Smooth muscle cell (in vitro differentiated cells): ENCODE measurements around the gene PHACTR1. TPM values are rescaled to one million over a fixed set of nuclear protein-coding genes. Genes with fewer than 3 reads are reported as not detected.

ENCODE experiments used
- DNase-seq: peaks from one replicate; lab custom pipeline; 2025; ENCODE audit not compliant: unreplicated experiment; lab: John Stamatoyannopoulos, UW
- H2AFZ ChIP-seq: fragments of 200-600 bp; sonication (generic); 2 replicates; pipeline ENCODE4 v1.6.0; 2016; ENCODE audit warnings: antibody characterized with exemption, low read depth, mild to moderate bottlenecking
- H3F3A ChIP-seq: fragments of 200-600 bp; sonication (generic); 2 replicates; pipeline ENCODE4 v1.6.0; 2017; ENCODE audit warnings: antibody characterized with exemption, low read depth
- H3K27ac ChIP-seq: fragments of 200-600 bp; sonication (generic); 2 replicates; pipeline ENCODE4 v1.5.1; 2016; ENCODE audit warnings: low read depth, mild to moderate bottlenecking
- H3K27me3 ChIP-seq: fragments of 200-600 bp; sonication (generic); 2 replicates; pipeline ENCODE4 v1.6.1; 2016; ENCODE audit warnings: low read depth, mild to moderate bottlenecking
- H3K36me3 ChIP-seq: fragments of 200-600 bp; sonication (generic); 2 replicates; pipeline ENCODE4 v1.5.1; 2016; ENCODE audit warnings: low read depth
- H3K4me1 ChIP-seq: fragments of 200-600 bp; sonication (generic); 2 replicates; pipeline ENCODE4 v1.5.1; 2016; ENCODE audit warnings: low read depth
- H3K4me2 ChIP-seq: fragments of 200-600 bp; sonication (generic); 2 replicates; pipeline ENCODE4 v1.6.0; 2016; ENCODE audit warnings: mild to moderate bottlenecking
- H3K4me3 ChIP-seq: fragments of 200-600 bp; sonication (generic); 2 replicates; pipeline ENCODE4 v1.5.1; 2016; ENCODE audit warnings: mild to moderate bottlenecking
- H3K79me2 ChIP-seq: fragments of 200-600 bp; sonication (generic); 2 replicates; pipeline ENCODE4 v1.6.0; 2016; ENCODE audit warnings: low read depth, mild to moderate bottlenecking
- H3K9ac ChIP-seq: fragments of 200-600 bp; sonication (generic); 2 replicates; pipeline ENCODE4 v1.6.0; 2016; ENCODE audit warnings: low read depth
- H3K9me3 ChIP-seq: fragments of 200-600 bp; sonication (generic); replicated peaks from 2 replicates; pipeline ENCODE4 v1.5.1; 2016; ENCODE audit warnings: low read depth
- H4K20me1 ChIP-seq: fragments of 200-600 bp; sonication (generic); 2 replicates; pipeline ENCODE4 v1.6.0; 2016; ENCODE audit warnings: low read depth
- WGBS: methylation state at CpG from one replicate; pipeline ENCODE4 v1.1.7; 2016; ENCODE audit warnings: low lambda C conversion rate; 5-methylcytosine and 5-hydroxymethylcytosine counted together
- polyA plus RNA-seq: library from polyadenylated mRNA; unstranded; fragments of >200 nt; fragmentation: Nextera tagmentation; extraction: Ambion mirVana; gene quantifications from 2 replicates; pipeline ENCODE4 v1.2.1, GENCODE V29; 2016
- total RNA-seq: library from RNA; depleted of rRNA; stranded (reverse); fragments of >200 nt; gene quantifications from 2 replicates; pipeline ENCODE4 v1.2.3, GENCODE V29; 2014
- TF ChIP-seq, protein P1 (sequence below): fragments of 200-600 bp; sonication (generic); IDR thresholded peaks from 2 replicates; pipeline ENCODE4 v1.5.1; 2017; ENCODE audit warnings: borderline replicate concordance, mild to moderate bottlenecking, antibody characterized with exemption; ENCODE audit not compliant: insufficient read depth, poor library complexity, severe bottlenecking

Gene PHACTR1
- total and polyA plus RNA-seq, 2 experiments from 2014 or later, result 0.09 to 0.67 TPM

DNA sequence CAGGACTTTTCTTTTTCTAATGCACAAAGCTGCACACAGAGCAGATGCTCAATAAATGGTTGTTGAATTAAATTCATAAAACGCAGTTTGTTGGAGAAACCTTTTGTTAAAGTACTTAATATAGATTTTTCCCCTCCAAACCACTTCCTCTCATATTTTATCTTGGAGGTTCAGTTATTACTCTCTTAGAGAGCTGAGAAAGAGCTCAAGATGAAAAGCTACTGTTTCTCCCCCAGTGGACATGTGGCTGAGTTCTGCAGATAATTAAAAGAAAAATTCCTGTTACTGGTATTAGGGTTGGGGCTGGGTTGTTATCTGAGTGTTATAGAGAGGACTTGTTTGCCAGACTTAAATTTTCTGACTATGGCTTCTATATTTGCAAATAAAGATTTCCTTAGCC, 317.7 kb downstream of the PHACTR1 start:
- DNase-seq, result no peak
- Histone ChIP-seq H3K4me3 (no peak overlapping the region), H3K4me2 (no peak overlapping the region), H3K27me3 (peaks cover 16% of the 10 kb centered on the region), H3K4me1 (no peaks in the 10 kb centered on the region), H3K9ac (no peak overlapping the region), H3K27ac (no peak overlapping the region), H3K79me2 (no peaks in the 10 kb centered on the region), H3K9me3 (no peaks in the 10 kb centered on the region), H3F3A (no peaks in the 10 kb centered on the region), H2AFZ (no peak overlapping the region), H4K20me1 (no peaks in the 10 kb centered on the region), H3K36me3 (no peaks in the 10 kb centered on the region)
- TF ChIP-seq, protein P1, sequence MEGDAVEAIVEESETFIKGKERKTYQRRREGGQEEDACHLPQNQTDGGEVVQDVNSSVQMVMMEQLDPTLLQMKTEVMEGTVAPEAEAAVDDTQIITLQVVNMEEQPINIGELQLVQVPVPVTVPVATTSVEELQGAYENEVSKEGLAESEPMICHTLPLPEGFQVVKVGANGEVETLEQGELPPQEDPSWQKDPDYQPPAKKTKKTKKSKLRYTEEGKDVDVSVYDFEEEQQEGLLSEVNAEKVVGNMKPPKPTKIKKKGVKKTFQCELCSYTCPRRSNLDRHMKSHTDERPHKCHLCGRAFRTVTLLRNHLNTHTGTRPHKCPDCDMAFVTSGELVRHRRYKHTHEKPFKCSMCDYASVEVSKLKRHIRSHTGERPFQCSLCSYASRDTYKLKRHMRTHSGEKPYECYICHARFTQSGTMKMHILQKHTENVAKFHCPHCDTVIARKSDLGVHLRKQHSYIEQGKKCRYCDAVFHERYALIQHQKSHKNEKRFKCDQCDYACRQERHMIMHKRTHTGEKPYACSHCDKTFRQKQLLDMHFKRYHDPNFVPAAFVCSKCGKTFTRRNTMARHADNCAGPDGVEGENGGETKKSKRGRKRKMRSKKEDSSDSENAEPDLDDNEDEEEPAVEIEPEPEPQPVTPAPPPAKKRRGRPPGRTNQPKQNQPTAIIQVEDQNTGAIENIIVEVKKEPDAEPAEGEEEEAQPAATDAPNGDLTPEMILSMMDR, result no peak
- 0% methylated on average over 1 of the region's 1 CpG for WGBS

DNA sequence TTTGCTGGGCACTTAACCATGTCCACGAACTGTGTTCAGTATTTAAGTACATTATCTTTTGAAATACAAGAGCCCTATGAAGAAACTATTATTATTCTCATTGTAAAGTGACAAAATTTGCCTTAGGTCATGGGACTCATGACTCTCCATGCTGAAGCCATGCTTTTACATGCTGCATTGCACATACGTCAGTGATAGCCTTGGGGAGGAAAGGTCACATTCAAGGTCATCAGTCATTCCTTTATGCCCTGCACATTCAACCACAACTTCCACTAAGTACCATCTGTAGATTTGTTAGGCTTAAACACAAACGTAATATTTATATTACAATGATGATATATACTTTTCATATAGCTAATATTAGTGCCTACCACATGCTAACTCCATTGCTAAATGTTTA, 319.0 kb downstream of the PHACTR1 start:
- H3K4me2 ChIP-seq, result no peak overlapping the region
- no peaks in the 10 kb centered on the region for H3K79me2 ChIP-seq
- TF ChIP-seq, protein P1, result no peak
- no peak overlapping the region for H3K4me3 ChIP-seq
- no peak overlapping the region for H2AFZ ChIP-seq
- H3K4me1 ChIP-seq, result no peaks in the 10 kb centered on the region
- H3K9me3 ChIP-seq, result no peaks in the 10 kb centered on the region
- no peaks in the 10 kb centered on the region for H4K20me1 ChIP-seq
- H3K27ac ChIP-seq, result no peak overlapping the region
- H3F3A ChIP-seq, result no peaks in the 10 kb centered on the region
- no peaks in the 10 kb centered on the region for H3K36me3 ChIP-seq
- peaks cover 5% of the 10 kb centered on the region for H3K27me3 ChIP-seq
- WGBS, result 82% methylated on average over 3 of the region's 3 CpGs
- DNase-seq, result no peak
- no peak overlapping the region for H3K9ac ChIP-seq

DNA sequence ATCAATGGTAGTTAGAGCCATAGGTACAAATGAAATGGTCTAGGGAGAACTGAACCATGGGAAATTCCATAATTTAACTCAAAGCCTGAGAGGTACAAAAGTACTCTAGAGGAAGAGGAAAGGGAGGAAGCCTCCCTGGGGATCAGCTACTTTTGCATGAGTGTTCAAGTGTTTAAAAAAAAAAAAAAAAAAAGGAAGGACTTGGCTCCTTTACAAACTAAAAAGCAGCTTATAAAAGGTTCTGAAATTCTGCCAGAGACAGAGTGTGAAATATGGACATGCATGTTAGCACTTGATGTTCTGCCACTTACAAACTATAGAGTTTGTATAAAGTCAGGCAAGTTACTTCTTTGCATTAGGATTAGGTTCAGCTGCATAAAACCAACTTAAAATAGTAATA, 321.7 kb downstream of the PHACTR1 start:
- H3K4me1 ChIP-seq, result no peaks in the 10 kb centered on the region
- no peak overlapping the region for H3K9ac ChIP-seq
- H3K27ac ChIP-seq, result no peak overlapping the region
- H2AFZ ChIP-seq, result no peak overlapping the region
- TF ChIP-seq, protein P1, result no peak
- no peaks in the 10 kb centered on the region for H4K20me1 ChIP-seq
- H3K79me2 ChIP-seq, result no peaks in the 10 kb centered on the region
- H3K27me3 ChIP-seq, result no peaks in the 10 kb centered on the region
- no peak overlapping the region for H3K4me2 ChIP-seq
- no peak overlapping the region for H3K4me3 ChIP-seq
- H3F3A ChIP-seq, result no peaks in the 10 kb centered on the region
- no peaks in the 10 kb centered on the region for H3K36me3 ChIP-seq
- no peaks in the 10 kb centered on the region for H3K9me3 ChIP-seq
- no peak for DNase-seq

DNA sequence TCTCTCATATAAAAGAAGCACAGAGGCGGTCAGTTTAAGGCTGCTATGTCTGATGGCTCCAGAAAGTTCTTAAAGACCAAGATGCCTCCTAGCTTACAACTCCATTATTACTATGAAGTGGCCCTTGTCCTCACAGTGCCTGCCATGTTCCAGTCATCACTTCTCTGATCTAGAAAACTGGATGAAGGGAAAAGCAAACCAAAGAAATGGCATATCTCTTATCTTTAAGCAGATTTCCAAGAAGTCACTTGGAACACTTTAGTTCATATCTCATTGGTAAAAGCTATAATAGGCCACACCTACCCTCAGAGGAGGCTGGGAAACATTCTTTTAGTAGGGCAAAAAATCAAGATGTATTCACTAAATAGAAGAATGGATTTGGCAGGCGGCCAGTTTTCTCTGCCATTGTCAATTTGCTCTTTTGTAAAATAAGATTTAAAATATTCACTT, 322.2 kb downstream of the PHACTR1 start:
- no peaks in the 10 kb centered on the region for H3K4me1 ChIP-seq
- H3F3A ChIP-seq, result no peaks in the 10 kb centered on the region
- no peak overlapping the region for H3K9ac ChIP-seq
- TF ChIP-seq, protein P1, result no peak
- no peak for DNase-seq
- H3K36me3 ChIP-seq, result no peaks in the 10 kb centered on the region
- H3K9me3 ChIP-seq, result no peaks in the 10 kb centered on the region
- WGBS, result 95% methylated on average over 2 of the region's 2 CpGs
- no peak overlapping the region for H3K4me3 ChIP-seq
- H3K79me2 ChIP-seq, result no peaks in the 10 kb centered on the region
- no peak overlapping the region for H3K4me2 ChIP-seq
- no peaks in the 10 kb centered on the region for H4K20me1 ChIP-seq
- no peaks in the 10 kb centered on the region for H3K27me3 ChIP-seq
- no peak overlapping the region for H2AFZ ChIP-seq
- H3K27ac ChIP-seq, result no peak overlapping the region
